Measurements from ENCODE around the gene TOX3.

Gene TOX3

GRCh38 chr16:52563767-52564611 lies 17.0 kb upstream of the TOX3 start:
- DNase-seq, result no peak

GRCh38 chr16:52562770-52563169 lies 15.8 kb upstream of the TOX3 start:
- DNase-seq, result no peak

- DNase-seq, result no peak
Measured at GRCh38 chr16:52561910-52562741, 15.2 kb upstream of the TOX3 start.

GRCh38 chr16:52558448-52558847 lies 11.5 kb upstream of the TOX3 start:
- no peak for DNase-seq

- no peak for DNase-seq
Measured at GRCh38 chr16:52557236-52557635, 10.3 kb upstream of the TOX3 start.

- DNase-seq, result no peak
Measured at GRCh38 chr16:52556083-52556482, 9.1 kb upstream of the TOX3 start.

- no peak for DNase-seq
Measured at GRCh38 chr16:52555572-52555971, 8.6 kb upstream of the TOX3 start.

- DNase-seq, result no peak
Measured at GRCh38 chr16:52554334-52554733, 7.4 kb upstream of the TOX3 start.

GRCh38 chr16:52553322-52553721 lies 6.4 kb upstream of the TOX3 start:
- no peak for DNase-seq

GRCh38 chr16:52552643-52553042 lies 5.7 kb upstream of the TOX3 start:
- no peak for DNase-seq

GRCh38 chr16:52549011-52549692 lies 2.2 kb upstream of the TOX3 start:
- no peak for DNase-seq

- DNase-seq, result no peak
Measured at GRCh38 chr16:52548261-52549010, 1.5 kb upstream of the TOX3 start.

GRCh38 chr16:52547834-52548215 lies 882 bp upstream of the TOX3 start:
- no peak for DNase-seq

- DNase-seq, result no peak
Measured at GRCh38 chr16:52546291-52547003, 496 bp downstream of the TOX3 start.

- no peak for DNase-seq
Measured at GRCh38 chr16:52545898-52546266, 1.1 kb downstream of the TOX3 start.

GRCh38 chr16:52545222-52545897 lies 1.6 kb downstream of the TOX3 start:
- no peak for DNase-seq

GRCh38 chr16:52544703-52545102 lies 2.2 kb downstream of the TOX3 start:
- DNase-seq, result no peak

GRCh38 chr16:52543654-52544053 lies 3.3 kb downstream of the TOX3 start:
- DNase-seq, result no peak

GRCh38 chr16:52540910-52541309 lies 6.0 kb downstream of the TOX3 start:
- DNase-seq, result no peak

GRCh38 chr16:52539191-52539590 lies 7.8 kb downstream of the TOX3 start:
- no peak for DNase-seq

- DNase-seq, result no peak
Measured at GRCh38 chr16:52538511-52538910, 8.4 kb downstream of the TOX3 start.

- DNase-seq, result no peak
Measured at GRCh38 chr16:52537516-52537915, 9.4 kb downstream of the TOX3 start.

All from central memory CD4-positive, alpha-beta T cell (primary cell).